Head of caudate nucleus (tissue), 42 donors: ENCODE data around the gene NKAIN4.

ENCODE experiments used
- DNase-seq, 42 donors: peaks; one replicate each; pipeline versions ENCODE4 v3.0.0 to v3.0.0-alpha.2; 2020 to 2021; ENCODE audit warnings: mixed read lengths in 7 of 42
- intact Hi-C: fragments of 100-400 bp; cut with DNase I; formaldehyde crosslinking; loops from one replicate; pipeline ENCODE4 v1.15.0; 2022

NKAIN4 gene

DNA sequence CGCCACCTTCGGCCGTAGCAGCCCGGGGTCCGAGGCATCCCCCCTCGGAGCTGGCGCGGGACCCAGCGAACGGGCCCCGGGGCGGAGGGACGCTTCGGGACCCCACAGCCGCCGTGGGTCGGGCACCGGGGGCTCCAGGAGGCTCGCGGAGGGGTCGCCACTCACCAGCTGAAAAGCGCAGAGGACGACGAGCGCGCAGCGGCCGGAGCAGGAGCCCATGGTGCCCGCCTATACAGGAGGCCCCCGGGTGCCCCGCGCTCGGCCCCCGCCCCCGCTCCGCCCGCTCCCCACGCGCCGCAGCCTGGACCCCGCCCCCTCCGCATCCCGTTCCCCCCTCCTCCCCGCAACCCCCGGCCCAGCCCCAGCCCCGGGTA is at the start of gene NKAIN4:
Gene NKAIN4 (minus strand): TSS at position 232 of the 374 bp plus-strand sequence. CDS start 13 bp downstream, at position 219.
- intact Hi-C loops = no loop called here
- no peak for DNase-seq

DNA sequence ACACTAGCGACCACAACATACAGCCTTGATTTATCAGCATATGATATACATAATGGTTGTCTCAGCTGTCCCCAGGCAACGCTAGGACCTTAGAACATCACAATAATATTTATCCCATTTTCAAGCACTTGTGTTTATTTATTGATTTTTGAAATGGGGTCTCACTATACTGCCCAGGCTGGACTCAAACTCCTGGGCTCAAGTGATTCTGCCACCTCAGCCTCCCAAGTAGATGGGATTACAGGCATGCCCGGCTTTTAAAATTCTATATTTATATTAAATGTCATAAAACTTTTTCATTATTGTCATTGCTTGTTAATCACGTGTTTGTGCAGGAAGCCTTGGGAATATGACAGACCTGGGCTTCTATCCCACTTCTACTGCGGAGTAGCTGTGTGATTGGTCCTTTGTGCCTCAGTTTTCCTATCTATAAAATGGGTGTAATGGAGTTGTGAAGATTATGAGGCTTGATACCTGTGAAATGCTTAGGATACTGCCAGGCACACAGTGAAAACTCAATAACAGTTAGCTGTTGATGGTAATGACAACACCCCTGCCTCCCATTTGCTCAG is 48.9 kb upstream of the NKAIN4 start:
- no peak for DNase-seq
- intact Hi-C loops = no loop called here

DNA sequence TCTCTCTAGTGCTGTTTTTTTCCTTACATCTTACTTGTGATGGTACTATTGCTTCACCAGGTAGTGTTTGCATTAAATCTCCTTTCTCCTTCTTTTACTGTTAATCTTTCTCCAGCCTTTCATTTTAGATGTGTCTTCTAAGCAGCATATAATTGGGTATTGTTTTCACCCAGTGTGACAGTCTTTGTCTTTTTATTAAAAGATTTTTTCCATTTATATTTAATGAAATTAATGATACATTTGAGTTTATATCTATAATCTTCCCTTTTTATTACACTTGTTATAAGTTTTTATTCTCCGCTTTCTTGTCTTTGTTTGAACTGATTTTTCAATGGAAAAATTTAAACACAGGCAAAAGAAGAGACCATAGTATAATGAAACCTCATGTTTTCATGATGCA is 47.4 kb upstream of the NKAIN4 start:
- no peak for DNase-seq
- intact Hi-C loops = no loop called here

DNA sequence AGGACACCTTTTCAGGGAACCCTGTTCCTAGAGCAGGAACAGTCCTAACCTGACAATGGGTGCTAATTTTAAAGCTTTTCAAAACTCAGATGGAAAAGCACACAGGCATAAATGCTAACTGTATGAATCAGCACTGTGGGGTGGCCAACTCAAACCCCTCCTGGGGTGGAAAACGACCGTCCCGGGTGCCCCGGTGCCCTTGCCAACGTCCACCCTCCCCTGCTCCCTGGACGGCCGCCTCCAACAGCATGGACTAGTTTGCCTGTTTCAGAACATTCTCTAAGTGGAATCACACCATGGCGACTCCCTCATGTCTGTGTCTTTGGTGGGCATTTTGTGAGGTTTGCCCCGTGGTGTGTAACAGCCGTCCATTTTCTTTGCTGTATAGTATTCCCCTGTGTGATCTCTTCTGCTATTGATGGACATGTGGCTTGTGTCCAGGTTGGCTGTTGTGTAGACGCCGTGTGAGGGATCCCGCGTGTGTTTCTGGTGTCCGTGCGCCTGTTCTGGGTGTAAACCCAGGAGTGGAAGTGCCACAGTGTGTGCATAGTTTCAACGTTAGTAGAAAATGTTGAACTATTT is 44.6 kb upstream of the NKAIN4 start:
- no peak for DNase-seq
- intact Hi-C loops = no loop called here

GRCh38 chr20:63297796-63298572 is 43.7 kb upstream of the NKAIN4 start:
- intact Hi-C loops = no loop called here
- DNase-seq = no peak

GRCh38 chr20:63297371-63297781 is 43.1 kb upstream of the NKAIN4 start:
- no peak for DNase-seq

GRCh38 chr20:63296531-63297299 is 42.5 kb upstream of the NKAIN4 start:
- intact Hi-C loops = no loop called here
- DNase-seq = peak in 23 of 42 donors; percentile 20 to 62 (median 38)

More at GRCh38 chr20:63297371-63297781, 43.1 kb upstream of the NKAIN4 start:
- intact Hi-C loops = no loop called here

DNA sequence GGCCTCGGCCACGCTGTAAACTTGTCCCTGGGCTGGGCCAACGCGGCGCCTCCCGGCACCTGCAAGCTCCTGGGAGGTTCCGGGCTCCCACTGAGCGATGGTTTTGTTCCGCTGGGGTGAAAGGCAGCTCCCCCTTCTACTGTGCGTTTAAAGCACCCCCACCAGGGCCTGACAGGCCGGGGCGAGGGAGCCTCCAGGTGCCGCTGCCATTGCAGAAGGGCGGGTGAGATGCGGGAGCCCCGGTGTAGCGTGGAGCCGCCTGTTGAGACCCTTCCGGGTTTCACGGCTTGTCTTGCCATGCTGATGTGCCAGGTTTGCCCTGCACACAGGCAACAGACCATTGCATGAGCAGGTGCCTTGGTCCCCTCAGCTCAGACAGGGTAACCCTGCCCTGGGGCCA is 41.6 kb upstream of the NKAIN4 start:
- intact Hi-C loops = no loop called here
- DNase-seq = peak in 3 of 42 donors; percentile 10 to 46 (median 23)

DNA sequence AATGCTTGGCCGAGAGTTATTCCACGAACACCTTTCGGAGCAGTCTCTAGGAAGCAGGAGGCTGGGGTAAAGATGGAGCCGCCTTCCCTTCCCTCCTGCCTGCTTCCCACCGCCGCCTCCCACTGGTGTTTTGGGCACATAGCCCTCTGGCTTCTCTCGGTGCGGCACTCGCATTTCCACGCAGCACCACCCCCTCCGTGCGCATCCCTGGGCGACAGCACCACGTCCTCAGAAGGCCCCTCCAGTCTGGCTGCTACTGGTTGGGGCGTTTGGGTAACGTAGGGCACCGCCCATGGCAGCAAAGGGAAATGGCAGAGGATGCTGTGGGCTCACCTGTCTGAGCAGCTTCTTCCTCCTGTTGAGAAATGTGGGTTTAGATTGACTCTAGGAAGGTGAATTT is 41.2 kb upstream of the NKAIN4 start:
- peak; percentile 23 to 88 (median 70) for DNase-seq
- intact Hi-C loops = no loop called here

DNA sequence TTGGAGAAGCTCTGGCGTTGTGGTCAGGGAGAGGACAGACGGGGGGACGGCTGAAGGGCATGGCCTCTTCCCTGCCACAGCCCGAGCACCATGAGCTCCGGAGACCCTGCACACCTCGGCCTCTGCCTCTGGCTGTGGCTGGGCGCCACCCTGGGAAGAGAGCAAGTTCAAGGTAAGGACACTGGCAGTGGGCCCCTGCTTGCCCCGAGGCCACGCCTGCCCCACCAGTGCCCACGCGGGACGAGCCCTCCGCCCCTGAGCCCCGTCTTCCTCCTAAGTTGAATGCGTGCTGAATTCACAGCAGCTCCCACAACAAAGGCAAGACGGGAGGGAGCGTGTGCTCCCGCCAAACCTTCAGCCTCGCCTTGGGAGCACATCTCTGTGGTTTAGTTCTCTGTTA is 40.8 kb upstream of the NKAIN4 start:
- intact Hi-C loops = no loop called here
- DNase-seq = no peak

- intact Hi-C loops = no loop called here
- no peak for DNase-seq
These were observed 40.3 kb upstream of the NKAIN4 start for GRCh38 chr20:63294536-63294900.

DNA sequence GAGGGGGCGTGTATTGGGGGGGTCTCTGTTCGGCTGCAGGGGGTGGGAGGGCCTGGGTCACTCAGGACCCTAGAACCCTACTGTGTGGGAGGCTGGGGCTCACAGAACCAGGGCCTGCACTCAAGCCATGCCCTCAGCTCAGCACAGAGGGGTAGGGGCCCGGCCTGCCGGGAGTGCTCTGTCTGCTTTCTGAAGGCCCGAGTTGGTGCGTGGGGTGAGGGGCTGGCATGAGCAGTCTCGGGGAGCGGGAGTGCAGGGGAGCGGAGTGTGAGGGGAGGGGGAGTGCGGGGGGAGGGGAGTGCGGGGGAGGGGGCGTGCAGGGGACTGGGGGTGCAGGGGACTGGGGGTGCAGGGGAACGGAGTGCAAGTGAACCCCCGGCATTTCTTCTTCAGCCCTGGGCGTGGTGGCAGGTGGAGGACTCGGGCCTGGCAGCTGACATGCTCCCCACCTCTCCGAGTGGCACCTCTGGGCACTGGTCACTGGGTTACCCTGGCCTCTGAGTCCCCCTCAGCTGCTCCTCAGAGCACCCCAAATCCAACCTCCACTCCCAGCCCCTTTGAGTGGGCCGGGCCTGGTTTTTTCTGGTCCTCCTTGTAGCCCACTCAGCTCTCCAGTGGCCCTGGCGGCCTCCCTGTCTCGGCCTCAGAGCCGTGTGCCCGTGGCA is 39.7 kb upstream of the NKAIN4 start:
- intact Hi-C loops = no loop called here
- no peak for DNase-seq

DNA sequence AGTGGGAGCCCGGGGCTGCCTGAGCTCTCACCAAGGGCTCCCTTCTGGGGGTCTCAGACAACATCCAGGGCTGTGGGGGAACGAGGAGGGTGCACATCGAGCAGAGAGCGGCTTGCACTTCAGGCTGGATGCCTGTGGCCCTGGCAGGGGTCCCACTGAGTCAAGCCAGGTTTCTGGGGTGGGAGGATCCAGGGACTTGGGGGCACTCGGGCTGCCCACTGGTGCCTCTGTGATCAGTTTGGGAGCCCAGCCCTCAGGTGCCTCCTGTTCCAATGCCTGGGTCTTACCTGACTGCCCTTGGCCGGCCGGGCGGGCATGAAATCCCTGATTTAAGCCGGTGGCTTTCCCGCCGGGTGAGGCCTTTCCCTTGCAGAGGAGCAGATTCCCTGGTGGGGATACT is 39.2 kb upstream of the NKAIN4 start:
- DNase-seq = no peak
- intact Hi-C loops = no loop called here

GRCh38 chr20:63292904-63293303 is 38.6 kb upstream of the NKAIN4 start, which contains the start of gene COL20A1:
Gene COL20A1 (plus strand): TSS chr20:63293186. CDS start chr20:63295108, 1,922 bp downstream.
- intact Hi-C loops = no loop called here

DNA sequence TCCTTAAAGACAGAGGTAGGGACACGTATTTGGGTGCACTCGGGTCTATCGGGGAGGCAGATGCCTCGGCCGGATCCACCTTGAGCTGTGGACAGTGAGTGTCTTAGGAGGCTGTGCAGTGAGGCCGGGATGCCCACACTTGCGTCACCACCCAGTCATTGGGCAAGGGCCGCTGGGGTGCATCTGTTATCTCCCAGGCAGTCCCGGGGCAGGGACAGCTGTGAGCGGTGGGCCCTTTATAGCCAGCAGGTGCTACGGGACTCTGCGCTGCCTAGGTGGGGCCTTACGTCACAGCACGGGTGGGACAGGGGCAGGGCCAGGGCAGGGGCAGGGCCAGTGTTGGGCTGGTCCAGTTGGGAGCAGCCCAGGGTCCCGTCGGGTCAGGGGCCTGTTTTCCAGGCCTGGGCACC is 38.0 kb upstream of the NKAIN4 start:
- no peak for DNase-seq
- intact Hi-C loops = no loop called here

More at GRCh38 chr20:63292904-63293303, 38.6 kb upstream of the NKAIN4 start, which contains the start of gene COL20A1:
- no peak for DNase-seq

DNA sequence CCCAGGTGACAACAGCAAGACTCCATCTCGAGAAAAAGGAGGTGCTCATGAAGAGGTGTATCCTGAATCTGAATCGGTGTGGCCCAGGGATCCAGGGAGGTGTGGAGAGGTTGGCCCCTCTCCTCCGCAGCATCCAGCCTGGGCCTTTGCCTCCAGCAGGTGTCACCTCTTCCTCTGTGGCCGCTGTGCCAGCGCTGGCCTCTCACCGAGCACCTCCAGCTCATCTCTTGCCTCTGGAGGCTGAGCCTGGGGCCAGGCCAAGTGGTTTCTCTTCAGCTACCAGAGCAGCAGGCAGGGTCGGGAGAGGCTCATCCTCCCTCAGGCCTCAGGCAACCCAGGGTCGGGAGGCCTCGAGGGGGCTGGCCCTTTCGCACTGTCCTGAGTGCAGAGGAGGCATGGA is 37.5 kb upstream of the NKAIN4 start:
- intact Hi-C loops = no loop called here
- DNase-seq = no peak

GRCh38 chr20:63290677-63291472 is 36.6 kb upstream of the NKAIN4 start:
- peak in 22 of 42 donors; percentile 23 to 71 (median 45) for DNase-seq

GRCh38 chr20:63290136-63290676 is 35.9 kb upstream of the NKAIN4 start:
- no peak for DNase-seq
- intact Hi-C loops = no loop called here

More at GRCh38 chr20:63290677-63291472, 36.6 kb upstream of the NKAIN4 start:
- intact Hi-C loops = no loop called here
